HL-60 (cell line): ENCODE results near the gene RGL1.

Experiments
- DNase-seq, 2 experiments: peaks; one replicate each; pipeline ENCODE4 v3.0.0-alpha.2; 2010 to 2020; ENCODE audit warnings: low read depth in 1 of 2, low spot score in 1 of 2
- H3K27ac ChIP-seq: fragments of 250-450 bp; sonication (Bioruptor Pico); replicated peaks from 2 replicates; pipeline ENCODE4 v1.5.1; 2020; ENCODE audit warnings: mild to moderate bottlenecking, moderate library complexity
- H3K27me3 ChIP-seq: fragments of 250-450 bp; sonication (Bioruptor Pico); 2 replicates; pipeline ENCODE4 v1.5.1; 2021; ENCODE audit warnings: mild to moderate bottlenecking, moderate library complexity; ENCODE audit not compliant: insufficient read depth, poor library complexity, severe bottlenecking
- H3K4me3 ChIP-seq: replicated peaks from 2 replicates; pipeline ENCODE4 v1.5.1; 2011; ENCODE audit warnings: mild to moderate bottlenecking, control low read depth, low read length; ENCODE audit not compliant: insufficient read depth
- CTCF ChIP-seq: IDR thresholded peaks from one replicate; pipeline ENCODE4 v1.5.1; 2011; ENCODE audit warnings: low read length, control low read depth, inconsistent platforms; ENCODE audit not compliant: insufficient read depth
- GABPA ChIP-seq: IDR thresholded peaks from 2 replicates; pipeline ENCODE4 v1.6.1; 2012; ENCODE audit warnings: low read depth
- POLR2AphosphoS5 ChIP-seq: IDR thresholded peaks from 2 replicates; pipeline ENCODE4 v1.6.1; 2012; ENCODE audit warnings: low read depth
- REST ChIP-seq: IDR thresholded peaks from 2 replicates; pipeline ENCODE4 v1.6.1; 2012; ENCODE audit warnings: low read depth; ENCODE audit not compliant: insufficient replicate concordance
- SPI1 ChIP-seq: IDR thresholded peaks from 2 replicates; pipeline ENCODE4 v1.6.1; 2012; ENCODE audit warnings: low read depth, mild to moderate bottlenecking, borderline replicate concordance

The RGL1 gene

DNA sequence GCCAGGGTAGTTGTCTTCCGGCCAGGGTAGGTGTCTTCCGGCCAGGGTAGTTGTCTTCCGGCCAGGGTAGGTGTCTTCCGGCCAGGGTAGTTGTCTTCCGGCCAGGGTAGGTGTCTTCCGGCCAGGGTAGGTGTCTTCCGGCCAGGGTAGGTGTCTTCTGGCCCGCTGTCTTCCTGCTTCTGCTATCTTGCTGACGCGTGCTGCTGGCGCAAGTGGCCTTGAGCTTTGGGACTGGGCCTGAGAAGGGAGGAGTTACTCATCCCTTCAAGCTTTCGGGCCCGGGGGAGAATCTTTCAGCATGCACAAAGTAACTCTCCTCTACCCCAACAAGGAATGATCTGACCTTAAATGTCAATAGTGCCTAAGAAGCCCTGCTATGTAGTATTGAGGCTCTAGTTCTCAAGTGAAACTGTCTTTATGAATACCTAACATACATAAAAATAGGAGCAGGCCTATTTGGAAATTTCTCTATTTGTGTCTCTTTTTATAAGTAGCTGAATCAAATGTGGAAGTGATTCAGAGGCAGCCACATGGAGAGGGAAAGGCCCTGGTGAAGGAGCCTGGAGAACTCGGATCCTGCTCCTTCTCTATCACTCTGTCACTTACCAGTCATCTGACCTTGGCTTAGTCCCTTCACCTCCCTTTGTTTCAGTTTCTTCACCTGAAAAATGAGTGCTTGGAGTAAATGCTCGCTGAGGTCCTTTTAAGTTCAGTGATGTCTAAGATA, 65.6 kb downstream of the RGL1 start:
- H3K4me3 ChIP-seq: no peak overlapping the region
- DNase-seq: no peak
- no peaks in the 10 kb centered on the region for H3K27me3 ChIP-seq
- TF ChIP-seq GABPA (no peak), POLR2AphosphoS5 (no peak), SPI1 (no peak)
- no peak overlapping the region for H3K27ac ChIP-seq

GRCh38 chr1:183871142-183871541, 66.2 kb downstream of the RGL1 start:
- no peak for DNase-seq

DNA sequence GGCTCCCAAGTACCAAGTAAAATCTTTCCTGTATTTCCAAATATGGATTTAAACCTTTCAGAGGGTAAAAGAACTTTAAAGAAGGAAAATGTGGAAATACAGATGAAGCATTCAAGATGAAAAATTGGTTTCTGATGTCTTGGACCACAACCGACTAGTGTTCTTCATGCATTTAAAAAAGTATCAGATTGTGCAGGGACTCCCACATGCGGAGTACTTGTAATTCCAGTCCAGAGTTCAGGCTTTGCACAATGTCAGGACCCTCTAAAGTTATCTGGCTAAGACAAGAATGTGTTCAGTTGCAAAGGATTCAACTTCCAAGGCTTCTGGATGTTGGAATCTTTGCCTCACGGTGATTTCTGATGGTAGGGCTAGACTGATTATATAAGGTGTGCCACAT, 66.7 kb downstream of the RGL1 start:
- Histone ChIP-seq H3K27ac (no peak overlapping the region), H3K4me3 (no peak overlapping the region), H3K27me3 (no peaks in the 10 kb centered on the region)
- DNase-seq: no peak
- TF ChIP-seq REST (no peak), POLR2AphosphoS5 (no peak), CTCF (no peak), SPI1 (no peak), GABPA (no peak)

More at GRCh38 chr1:183871142-183871541, 66.2 kb downstream of the RGL1 start:
- Histone ChIP-seq H3K27me3 (no peaks in the 10 kb centered on the region), H3K4me3 (no peak overlapping the region), H3K27ac (no peak overlapping the region)
- TF ChIP-seq CTCF (no peak), GABPA (no peak), SPI1 (no peak), POLR2AphosphoS5 (no peak), REST (no peak)

DNA sequence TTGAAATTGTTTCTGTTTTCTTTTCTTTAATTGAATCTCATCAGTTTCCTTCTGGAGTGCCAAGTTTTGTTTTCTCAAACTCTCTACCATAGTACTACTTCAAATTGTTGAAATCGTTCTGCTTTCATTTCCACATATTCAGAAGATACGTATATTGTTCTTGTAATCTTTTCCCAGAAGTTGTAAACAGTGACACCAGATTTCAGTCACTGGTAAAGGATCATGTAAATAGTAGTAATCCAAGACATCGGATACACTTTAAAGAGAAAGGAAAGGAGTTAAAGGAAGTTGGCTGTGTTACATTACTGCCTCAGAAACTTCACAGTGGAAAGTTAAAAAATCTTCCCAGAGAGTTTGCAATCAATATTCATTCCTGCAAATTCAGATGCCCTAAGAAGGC, 67.5 kb downstream of the RGL1 start:
- TF ChIP-seq SPI1 (no peak), POLR2AphosphoS5 (no peak), GABPA (no peak), CTCF (no peak), REST (no peak)
- Histone ChIP-seq H3K27ac (no peak overlapping the region), H3K27me3 (no peaks in the 10 kb centered on the region), H3K4me3 (no peak overlapping the region)
- DNase-seq: no peak
